OCI-LY7 (cell line): Measurements from ENCODE around the gene PIK3R6.

Source experiments
- EZH2phosphoT487 ChIP-seq: fragments of 200-600 bp; sonication (generic); IDR thresholded peaks from 2 replicates; pipeline ENCODE4 v1.6.1; 2018; ENCODE audit warnings: low read depth, borderline replicate concordance, mild to moderate bottlenecking, mixed run types, antibody characterized with exemption, low read length, moderate library complexity, mixed read lengths
- TF ChIP-seq, protein P1 (sequence below): fragments of 200-600 bp; sonication (generic); conservative IDR thresholded peaks from 2 replicates; pipeline ENCODE4 v1.5.1; 2014; ENCODE audit warnings: mild to moderate bottlenecking, antibody characterized with exemption, low read length, moderate library complexity, mixed read lengths

DNA sequence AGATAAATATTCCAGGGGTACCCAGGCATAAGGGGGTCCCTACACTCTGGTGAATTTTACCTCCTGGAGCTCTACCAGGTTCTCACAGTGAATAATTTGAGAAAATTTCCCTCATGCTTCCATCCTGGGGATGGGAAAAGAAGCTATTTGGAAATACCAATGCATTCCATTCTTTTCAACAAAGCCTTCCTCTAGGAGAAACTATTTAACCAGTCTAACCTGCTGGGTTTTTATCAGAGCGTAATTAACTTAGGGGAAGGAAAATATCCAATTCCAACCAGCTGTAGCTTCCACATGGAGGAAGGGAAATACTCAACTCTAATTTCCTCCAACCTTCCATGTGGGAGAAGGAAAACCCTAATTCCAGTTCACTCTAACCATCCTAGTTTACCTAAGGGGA lies 85.3 kb downstream of the PIK3R6 start:
- TF ChIP-seq, protein P1, sequence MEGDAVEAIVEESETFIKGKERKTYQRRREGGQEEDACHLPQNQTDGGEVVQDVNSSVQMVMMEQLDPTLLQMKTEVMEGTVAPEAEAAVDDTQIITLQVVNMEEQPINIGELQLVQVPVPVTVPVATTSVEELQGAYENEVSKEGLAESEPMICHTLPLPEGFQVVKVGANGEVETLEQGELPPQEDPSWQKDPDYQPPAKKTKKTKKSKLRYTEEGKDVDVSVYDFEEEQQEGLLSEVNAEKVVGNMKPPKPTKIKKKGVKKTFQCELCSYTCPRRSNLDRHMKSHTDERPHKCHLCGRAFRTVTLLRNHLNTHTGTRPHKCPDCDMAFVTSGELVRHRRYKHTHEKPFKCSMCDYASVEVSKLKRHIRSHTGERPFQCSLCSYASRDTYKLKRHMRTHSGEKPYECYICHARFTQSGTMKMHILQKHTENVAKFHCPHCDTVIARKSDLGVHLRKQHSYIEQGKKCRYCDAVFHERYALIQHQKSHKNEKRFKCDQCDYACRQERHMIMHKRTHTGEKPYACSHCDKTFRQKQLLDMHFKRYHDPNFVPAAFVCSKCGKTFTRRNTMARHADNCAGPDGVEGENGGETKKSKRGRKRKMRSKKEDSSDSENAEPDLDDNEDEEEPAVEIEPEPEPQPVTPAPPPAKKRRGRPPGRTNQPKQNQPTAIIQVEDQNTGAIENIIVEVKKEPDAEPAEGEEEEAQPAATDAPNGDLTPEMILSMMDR = no peak
- TF ChIP-seq EZH2phosphoT487 = no peak
